HG03064 (cell line): ENCODE results near the gene OR6V1.
"Not testable (repeated sequence)": the region's sequence is repeated elsewhere in the genome, so short reads cannot be mapped to it uniquely, and the experiment has no call there.

Experiments used
- ATAC-seq: cut with Tn5 transposase; IDR thresholded peaks from one replicate; pipeline ENCODE4 v1.9.1; 2021; ENCODE audit warnings: low read depth; ENCODE audit not compliant: unreplicated experiment

OR6V1 gene

DNA sequence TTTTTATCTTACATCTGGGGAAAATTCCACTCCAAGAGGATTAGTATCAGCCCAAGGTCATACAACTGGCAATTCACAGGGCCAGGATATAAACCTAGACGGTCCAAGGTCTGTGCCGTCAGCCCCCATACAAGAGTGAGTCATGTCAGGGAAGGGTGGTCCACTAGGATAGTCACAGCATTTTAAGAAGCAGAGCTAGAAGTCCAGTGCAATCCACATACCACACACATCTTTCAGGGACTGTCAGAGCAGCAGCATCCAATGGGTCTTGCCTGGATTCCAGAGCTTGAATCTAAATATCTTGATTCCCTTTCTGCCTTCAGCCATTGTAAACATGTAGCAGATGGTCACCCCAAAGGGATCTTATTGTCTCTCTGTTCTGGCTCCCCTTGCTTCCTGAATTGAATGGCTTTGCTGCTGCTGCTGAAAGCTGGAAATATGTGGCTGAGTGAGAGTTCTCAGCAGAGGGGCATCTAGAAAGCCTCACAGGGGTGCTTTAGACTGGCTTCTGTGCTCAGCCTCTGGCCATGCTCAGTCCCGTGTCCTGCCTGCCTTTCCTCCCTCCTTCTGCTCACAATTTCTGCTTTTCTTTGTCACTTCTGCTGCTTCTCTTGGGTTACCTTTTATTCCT, 9.9 kb upstream of the OR6V1 start:
- ATAC-seq, result no peak

- ATAC-seq, result no peak
These were observed 9.3 kb upstream of the OR6V1 start for GRCh38 chr7:143042790-143043271.

- ATAC-seq, result no peak
These were observed 8.8 kb upstream of the OR6V1 start for GRCh38 chr7:143043391-143043790.

GRCh38 chr7:143046426-143046851, 5.7 kb upstream of the OR6V1 start:
- no peak for ATAC-seq

- no peak for ATAC-seq
These were observed 4.8 kb upstream of the OR6V1 start for GRCh38 chr7:143047326-143047725.

GRCh38 chr7:143048827-143049226, 3.3 kb upstream of the OR6V1 start:
- no peak for ATAC-seq

GRCh38 chr7:143049362-143049761, 2.8 kb upstream of the OR6V1 start:
- no peak for ATAC-seq

DNA sequence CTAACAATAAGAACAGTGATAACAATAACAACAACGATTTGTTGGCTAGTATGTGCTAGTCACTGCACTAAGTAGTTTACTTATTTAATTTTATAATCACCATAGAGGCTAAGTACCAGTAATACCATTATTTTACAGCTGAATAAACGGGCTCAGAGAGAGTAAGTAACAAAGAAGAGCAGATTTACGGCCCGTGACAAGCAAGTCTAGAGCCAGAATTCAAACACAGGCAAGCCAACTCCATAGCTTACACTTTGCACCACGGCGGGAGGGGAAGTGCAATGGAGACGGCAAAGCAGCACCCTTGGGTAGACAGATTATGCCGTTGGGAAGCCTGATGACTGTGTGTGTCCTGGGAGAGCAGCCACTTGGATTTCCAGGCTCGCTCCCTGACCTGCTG, 1.2 kb upstream of the OR6V1 start:
- no peak for ATAC-seq

DNA sequence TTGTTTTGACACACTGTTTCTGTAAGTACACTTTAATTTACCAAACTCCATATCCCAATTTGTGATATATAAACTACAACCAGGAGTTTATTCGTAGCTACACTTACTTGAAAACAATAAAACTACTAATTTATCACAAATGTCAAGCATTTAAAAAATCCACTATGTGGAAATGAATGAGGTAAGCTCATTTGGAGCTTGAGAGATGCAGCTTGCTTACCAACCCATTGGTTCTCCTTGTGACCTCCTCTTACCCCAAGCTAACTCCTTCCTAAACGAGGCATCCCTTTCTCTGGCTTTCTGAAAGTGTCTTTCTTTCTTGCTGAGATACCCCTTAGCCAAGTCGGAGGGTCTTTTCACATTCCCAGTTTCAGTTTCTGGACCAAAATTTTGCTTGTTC, 2.5 kb downstream of the OR6V1 start:
- ATAC-seq, result no peak

GRCh38 chr7:143055754-143056153, 3.6 kb downstream of the OR6V1 start:
- ATAC-seq, result no peak

DNA sequence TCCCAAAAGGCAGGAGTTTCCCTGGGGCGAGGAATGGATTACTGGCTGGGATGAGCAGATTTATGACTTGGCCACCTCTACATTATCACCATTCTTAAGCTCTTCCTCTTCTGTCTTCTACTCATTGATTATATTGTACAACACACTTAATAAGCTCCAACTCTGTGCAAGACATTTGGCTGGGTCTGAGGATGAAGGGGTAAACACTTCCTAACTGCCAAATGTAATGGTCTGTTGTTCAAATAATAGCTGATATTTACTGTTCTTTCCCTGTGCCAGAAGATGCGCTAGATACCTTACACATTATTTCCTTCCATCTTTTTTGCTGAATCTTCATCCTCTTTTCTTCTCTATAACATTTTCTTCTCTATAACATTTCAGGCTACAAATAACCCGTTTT, 11.6 kb downstream of the OR6V1 start:
- no peak for ATAC-seq

DNA sequence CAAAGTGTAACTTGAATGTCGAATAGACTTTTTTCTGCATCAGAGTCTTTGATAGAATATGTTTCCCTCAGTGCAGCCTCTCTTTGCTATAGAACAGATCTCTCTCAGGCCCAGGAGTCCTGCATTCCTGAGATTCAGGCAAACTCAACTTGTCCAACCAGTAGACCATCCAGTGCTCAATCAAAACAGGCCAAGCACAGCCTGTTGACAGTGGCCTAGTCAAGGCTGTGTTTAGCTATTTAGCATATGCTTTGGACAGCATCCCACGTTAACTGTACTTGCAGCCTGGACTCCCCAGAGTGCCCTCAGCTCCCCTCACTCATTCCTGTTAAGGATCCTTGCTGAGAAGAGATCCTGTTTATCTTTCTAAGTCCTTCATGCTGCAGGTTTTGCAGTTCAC, 16.3 kb downstream of the OR6V1 start:
- ATAC-seq, result no peak

- no peak for ATAC-seq
These were observed 17.9 kb downstream of the OR6V1 start for GRCh38 chr7:143069912-143070500.

DNA sequence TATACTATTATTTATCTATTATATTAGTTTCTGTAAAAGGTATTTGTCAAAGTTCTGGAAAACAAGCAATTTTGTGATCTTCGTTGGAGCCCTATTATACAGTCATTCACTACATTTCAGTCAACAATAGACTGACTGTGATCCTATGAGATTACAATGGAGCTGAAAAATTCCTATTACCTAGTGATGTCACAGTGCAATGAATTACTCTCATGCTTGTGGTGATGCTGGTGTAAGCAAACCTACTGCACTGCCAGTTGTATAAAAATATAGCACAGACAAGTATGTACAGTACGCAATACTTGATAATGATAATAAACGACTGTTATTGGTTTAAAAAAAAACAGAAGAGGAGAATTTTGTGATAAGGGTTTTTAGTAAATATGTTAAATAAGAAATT, 21.4 kb downstream of the OR6V1 start:
- no peak for ATAC-seq

DNA sequence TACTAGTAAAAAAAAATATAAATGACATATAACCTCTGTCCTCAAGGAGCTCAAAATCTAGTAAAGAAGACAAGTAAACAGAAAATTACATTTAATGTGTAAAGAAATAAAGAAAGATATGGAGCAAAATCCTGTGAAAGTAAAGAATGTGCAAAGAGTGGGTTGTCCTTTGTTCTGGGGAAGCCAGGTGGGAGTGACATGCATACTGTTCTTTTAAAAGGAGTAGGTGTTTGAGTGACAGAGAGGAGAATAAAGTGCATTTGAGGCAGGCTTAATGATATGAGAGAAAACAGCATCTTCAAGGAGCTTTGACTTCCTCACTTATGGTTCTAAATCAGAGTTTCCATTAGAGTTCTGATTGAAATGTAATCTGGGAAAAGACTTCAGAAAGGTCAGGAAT, 22.0 kb downstream of the OR6V1 start:
- ATAC-seq, result no peak

DNA sequence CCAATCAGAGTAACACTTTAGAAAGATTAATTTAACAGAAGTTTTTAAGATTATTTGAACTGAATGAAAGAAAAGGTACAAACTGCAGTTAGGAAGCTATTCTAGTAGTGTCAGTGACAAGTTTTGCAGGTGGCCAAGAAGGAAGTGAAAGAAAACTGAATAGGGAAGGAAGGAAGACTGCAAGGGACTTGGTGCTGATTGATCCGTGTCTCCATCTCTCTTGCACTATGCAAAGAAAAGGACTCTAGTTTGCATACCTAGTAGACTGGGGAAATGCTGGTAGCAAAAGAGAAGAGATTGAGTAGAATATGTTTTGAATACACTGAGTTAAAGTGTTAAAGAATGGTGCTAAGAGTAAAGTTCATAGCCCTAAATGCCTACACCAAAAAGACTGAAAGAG, 33.0 kb downstream of the OR6V1 start:
- ATAC-seq, result no peak

GRCh38 chr7:143085610-143086009, 33.5 kb downstream of the OR6V1 start:
- ATAC-seq, result not testable (repeated sequence)

DNA sequence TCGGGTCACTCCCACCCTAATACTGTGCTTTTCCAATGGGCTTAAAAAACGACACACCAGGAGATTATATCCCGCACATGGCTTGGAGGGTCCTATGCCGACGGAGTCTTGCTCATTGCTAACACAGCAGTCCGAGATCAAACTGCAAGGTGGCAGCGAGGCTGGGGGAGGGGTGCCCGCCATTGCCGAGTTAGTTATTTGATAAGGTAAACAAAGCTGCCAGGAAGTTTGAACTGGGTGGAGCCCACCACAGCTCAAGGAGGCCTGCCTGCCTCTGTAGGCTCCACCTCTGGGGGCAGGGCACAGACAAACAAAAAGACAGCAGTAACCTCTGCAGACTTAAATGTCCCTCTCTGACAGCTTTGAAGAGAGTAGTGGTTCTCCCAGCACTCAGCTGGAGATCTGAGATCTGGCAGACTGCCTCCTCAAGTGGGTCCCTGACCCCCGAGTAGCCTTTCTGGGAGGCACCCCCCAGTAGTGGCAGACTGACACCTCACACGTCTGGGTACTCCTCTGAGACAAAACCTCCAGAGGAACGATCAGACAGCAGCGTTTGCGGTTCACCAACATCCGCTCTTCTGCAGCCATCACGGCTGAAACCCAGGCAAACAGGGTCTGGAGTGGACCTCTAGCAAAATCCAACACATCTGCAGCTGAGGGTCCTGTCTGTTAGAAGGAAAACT, 36.5 kb downstream of the OR6V1 start:
- not testable (repeated sequence) for ATAC-seq

DNA sequence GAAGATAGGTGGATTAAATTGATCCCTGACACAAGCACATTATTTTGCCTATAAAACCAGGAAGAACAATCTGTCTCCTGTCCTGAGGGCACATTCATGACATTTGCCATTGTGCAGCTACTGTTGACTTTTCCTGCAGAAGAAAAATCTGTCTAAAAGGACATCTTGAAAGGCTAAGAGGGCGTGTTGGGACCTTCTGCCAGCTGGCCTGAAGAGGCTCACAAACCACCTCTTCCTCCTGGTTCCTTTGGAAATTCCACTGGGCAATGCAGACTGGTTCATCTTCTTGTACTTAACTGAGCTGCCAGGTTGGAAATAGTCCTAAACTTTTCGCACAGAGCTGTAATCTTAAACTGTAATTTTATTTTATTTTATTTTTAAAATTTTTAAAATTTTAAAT, 44.0 kb downstream of the OR6V1 start:
- no peak for ATAC-seq

- not testable (repeated sequence) for ATAC-seq
These were observed 47.4 kb downstream of the OR6V1 start for GRCh38 chr7:143099579-143099978.
